Myocyte (in vitro differentiated cells): Measurements from ENCODE around the gene BTBD9. TPM values are rescaled to one million over a fixed set of nuclear protein-coding genes. Genes with fewer than 3 reads are reported as not detected.

ENCODE experiments used
- DNase-seq: peaks from one replicate; pipeline ENCODE4 v3.0.0-alpha.2; 2012; ENCODE audit warnings: low read depth
- total RNA-seq: library from RNA; depleted of rRNA; stranded (reverse); fragments of >200 nt; gene quantifications from 2 replicates; pipeline ENCODE4 v1.2.3, GENCODE V29; 2014

Gene BTBD9
- total RNA-seq, 1 donor from 2014 or later = 9.9 TPM

- DNase-seq = no peak
Observed at GRCh38 chr6:38599966-38600550, 39.7 kb downstream of the BTBD9 start.

GRCh38 chr6:38599261-38599660 lies 40.5 kb downstream of the BTBD9 start:
- no peak for DNase-seq

- no peak for DNase-seq
Observed at GRCh38 chr6:38593998-38594665, 45.6 kb downstream of the BTBD9 start.

GRCh38 chr6:38593409-38593808 lies 46.3 kb downstream of the BTBD9 start:
- DNase-seq = no peak

GRCh38 chr6:38591439-38591838 lies 48.3 kb downstream of the BTBD9 start:
- no peak for DNase-seq

GRCh38 chr6:38589367-38589720 lies 50.4 kb downstream of the BTBD9 start:
- no peak for DNase-seq

- no peak for DNase-seq
Observed at GRCh38 chr6:38588631-38589366, 50.9 kb downstream of the BTBD9 start.

GRCh38 chr6:38587766-38588362 lies 51.9 kb downstream of the BTBD9 start:
- DNase-seq = peak; percentile 67

GRCh38 chr6:38586992-38587391 lies 52.7 kb downstream of the BTBD9 start:
- no peak for DNase-seq

- DNase-seq = no peak
Observed at GRCh38 chr6:38584731-38585130, 55.0 kb downstream of the BTBD9 start.

GRCh38 chr6:38583523-38583922 lies 56.2 kb downstream of the BTBD9 start:
- no peak for DNase-seq

GRCh38 chr6:38580030-38580429 lies 59.7 kb downstream of the BTBD9 start:
- no peak for DNase-seq

GRCh38 chr6:38579010-38579628 lies 60.6 kb downstream of the BTBD9 start:
- DNase-seq = no peak

- no peak for DNase-seq
Observed at GRCh38 chr6:38578075-38578474, 61.7 kb downstream of the BTBD9 start.

- DNase-seq = no peak
Observed at GRCh38 chr6:38577492-38577891, 62.2 kb downstream of the BTBD9 start.

- DNase-seq = no peak
Observed at GRCh38 chr6:38573801-38574395, 65.8 kb downstream of the BTBD9 start.

- DNase-seq = no peak
Observed at GRCh38 chr6:38572186-38572813, 67.4 kb downstream of the BTBD9 start.

GRCh38 chr6:38571721-38572120 lies 68.0 kb downstream of the BTBD9 start:
- no peak for DNase-seq

GRCh38 chr6:38570750-38571149 lies 69.0 kb downstream of the BTBD9 start:
- peak; percentile 26 for DNase-seq

GRCh38 chr6:38567436-38567835 lies 72.3 kb downstream of the BTBD9 start:
- DNase-seq = peak; percentile 88
